Activated CD4-positive, CD25-positive, alpha-beta regulatory T cell treated with anti-CD3 and anti-CD28 coated beads, Interleukin-2, amount 50 U/mL, for 24 hours (primary cell): ENCODE results near the gene HTRA1.

ENCODE experiments used
- ATAC-seq, 2 donors: fragments of 150-1000 bp; cut with Tn5 transposase; one replicate each; pipeline ENCODE4 v1.10.0; 2021; ENCODE audit warnings: mild to moderate bottlenecking in 1 of 2, moderate library complexity in 1 of 2

The HTRA1 gene

GRCh38 chr10:122559228-122559627 lies 97.9 kb downstream of the HTRA1 start:
- ATAC-seq, result no peak

DNA sequence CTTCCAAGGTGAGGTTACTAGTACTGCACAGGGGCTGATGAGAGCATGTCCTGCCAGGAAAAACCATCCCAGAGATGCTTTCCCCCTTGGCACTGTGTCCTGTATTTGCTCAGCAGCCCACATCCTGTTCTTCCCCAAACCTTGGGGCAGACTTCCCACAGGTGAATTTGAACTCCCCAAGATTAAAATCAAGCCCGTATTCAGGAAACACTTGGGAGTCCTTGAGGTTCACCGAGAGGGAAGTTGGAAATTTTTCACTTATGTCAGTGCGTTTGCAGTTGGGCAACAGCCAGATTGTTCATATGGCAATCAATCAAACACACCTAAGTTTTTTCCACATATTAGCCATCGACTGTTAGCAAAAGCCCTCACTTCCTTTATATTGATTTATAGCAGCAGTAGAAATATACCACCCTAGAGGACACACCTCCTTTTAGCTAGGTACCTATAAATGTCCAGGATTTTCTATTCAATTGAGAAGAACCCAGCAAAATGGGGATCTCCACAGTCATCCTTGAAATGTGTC lies 99.0 kb downstream of the HTRA1 start, which contains the start of gene DMBT1:
Gene DMBT1 (plus strand): TSS at position 476 of the 526 bp plus-strand sequence. CDS start 17 bp downstream, at position 493.
- ATAC-seq, result no peak

GRCh38 chr10:122561212-122561611 lies 99.9 kb downstream of the HTRA1 start:
- no peak for ATAC-seq

DNA sequence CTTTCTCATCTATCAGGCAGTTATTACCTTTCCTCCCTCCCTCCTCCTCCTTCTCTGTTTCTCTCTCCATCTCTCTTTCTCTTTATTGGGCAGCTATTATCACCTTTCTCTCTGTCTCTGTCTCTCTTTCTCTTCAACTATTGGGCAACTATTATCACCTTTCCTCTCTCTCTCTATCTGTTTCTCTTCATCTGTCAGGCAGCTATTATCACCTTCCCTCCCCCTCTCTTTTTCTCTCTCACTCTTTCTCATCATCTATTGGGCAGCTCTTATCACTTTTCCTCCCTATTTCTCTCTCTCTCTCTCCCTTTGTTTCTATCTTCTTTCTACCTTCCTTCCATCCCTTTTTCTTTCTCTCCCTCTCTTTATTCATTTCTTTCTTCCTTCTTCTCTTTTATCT lies 100.4 kb downstream of the HTRA1 start:
- ATAC-seq, result no peak
